ENCODE measurements around the gene GPATCH11. TPM values are rescaled to one million over a fixed set of nuclear protein-coding genes. Genes with fewer than 3 reads are reported as not detected.

Gene GPATCH11
- total and polyA plus RNA-seq, 7 donors: 3.7 to 11.8 (median 4.9) TPM

- no peaks in the 10 kb centered on the region for H3K4me1 ChIP-seq
- no peak for TF ChIP-seq POLR2AphosphoS5 (IDR thresholded peaks at IDR 0.05)
- TF ChIP-seq EP300 (IDR thresholded peaks at IDR 0.05): no peak
- no peak for TF ChIP-seq POLR2A (IDR thresholded peaks at IDR 0.05)
- no peak for TF ChIP-seq CTCF (IDR thresholded peaks at IDR 0.05)
- DNase-seq: no peak
- H3K36me3 ChIP-seq: peaks cover 10 to 75% (median 28%) of the 10 kb centered on the region in 4 donors
- intact Hi-C loops (cut with DNase I): no loop called here
- H3K9me3 ChIP-seq: no peaks in the 10 kb centered on the region
- H3K4me3 ChIP-seq: no peak overlapping the region
- no peak overlapping the region for H3K27ac ChIP-seq
- H3K27me3 ChIP-seq: no peaks in the 10 kb centered on the region
- 95 to 97% methylated on average over 4 of the region's 4 CpGs for WGBS, 2 donors
Measured at GRCh38 chr2:37098416-37099118, 14.2 kb downstream of the GPATCH11 start.

GRCh38 chr2:37100054-37100453, 15.7 kb downstream of the GPATCH11 start:
- WGBS, 2 donors: 60 to 86% methylated on average over 1 of the region's 1 CpG
- peaks cover 4 to 69% (median 17%) of the 10 kb centered on the region in 4 donors for H3K36me3 ChIP-seq
- H3K4me3 ChIP-seq: no peak overlapping the region
- H3K4me1 ChIP-seq: no peaks in the 10 kb centered on the region
- intact Hi-C loops (cut with DNase I): no loop called here
- no peaks in the 10 kb centered on the region for H3K9me3 ChIP-seq
- TF ChIP-seq CTCF (IDR thresholded peaks at IDR 0.05) (no peak), POLR2AphosphoS5 (IDR thresholded peaks at IDR 0.05) (no peak), POLR2A (IDR thresholded peaks at IDR 0.05) (no peak), EP300 (IDR thresholded peaks at IDR 0.05) (no peak)
- DNase-seq: no peak
- H3K27ac ChIP-seq: no peak overlapping the region
- H3K27me3 ChIP-seq: no peaks in the 10 kb centered on the region

- H3K36me3 ChIP-seq: peaks cover 3 to 69% (median 37%) of the 10 kb centered on the region in 4 donors
- 92 to 93% methylated on average over 3 of the region's 3 CpGs for WGBS, 2 donors
- no peak overlapping the region for H3K27ac ChIP-seq
Measured at GRCh38 chr2:37102588-37102987, 18.3 kb downstream of the GPATCH11 start.

GRCh38 chr2:37104178-37104577, 19.9 kb downstream of the GPATCH11 start:
- Histone ChIP-seq H3K27ac (no peak overlapping the region), H3K9me3 (no peaks in the 10 kb centered on the region), H3K4me3 (no peak overlapping the region), H3K4me1 (no peaks in the 10 kb centered on the region), H3K36me3 (peaks cover 13 to 84% (median 45%) of the 10 kb centered on the region in 4 donors), H3K27me3 (no peaks in the 10 kb centered on the region)
- TF ChIP-seq EP300 (IDR thresholded peaks at IDR 0.05) (no peak), CTCF (IDR thresholded peaks at IDR 0.05) (no peak), POLR2AphosphoS5 (IDR thresholded peaks at IDR 0.05) (no peak), POLR2A (IDR thresholded peaks at IDR 0.05) (no peak)
- 97 to 98% methylated on average over 2 of the region's 2 CpGs for WGBS, 2 donors
- no peak for DNase-seq
- intact Hi-C loops (cut with DNase I): no loop called here

More at GRCh38 chr2:37102588-37102987, 18.3 kb downstream of the GPATCH11 start:
- Histone ChIP-seq H3K4me3 (no peak overlapping the region), H3K4me1 (no peaks in the 10 kb centered on the region), H3K27me3 (no peaks in the 10 kb centered on the region), H3K9me3 (no peaks in the 10 kb centered on the region)
- TF ChIP-seq POLR2A (IDR thresholded peaks at IDR 0.05) (no peak), CTCF (IDR thresholded peaks at IDR 0.05) (no peak), EP300 (IDR thresholded peaks at IDR 0.05) (no peak), POLR2AphosphoS5 (IDR thresholded peaks at IDR 0.05) (no peak)
- DNase-seq: no peak
- intact Hi-C loops (cut with DNase I): no loop called here

All from sigmoid colon (tissue), 7 donors.